Measurements from ENCODE around the gene BAIAP3.

Gene BAIAP3

DNA sequence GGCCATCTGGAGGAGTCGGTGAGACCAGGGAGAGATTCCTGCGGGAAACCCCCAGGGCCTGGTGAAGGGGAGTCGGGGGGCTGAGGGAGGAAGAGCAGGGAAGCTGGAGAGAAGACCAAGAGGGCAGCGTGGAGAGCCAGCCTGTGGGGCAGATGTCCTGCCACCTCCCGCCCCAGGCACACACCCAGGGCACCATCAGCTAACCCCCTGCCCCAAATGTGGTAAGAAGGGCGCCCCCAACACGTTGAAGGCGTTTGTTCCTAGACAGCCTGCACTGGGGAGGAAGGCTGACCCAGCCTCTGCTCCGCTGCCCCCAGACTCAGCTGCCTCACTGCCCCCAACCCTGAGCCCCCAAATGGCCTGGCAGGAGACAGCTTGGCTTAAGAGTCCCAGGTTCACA is 1.3 kb downstream of the BAIAP3 start:
- DNase-seq (ENCODE audit: low read depth) = no peak

DNA sequence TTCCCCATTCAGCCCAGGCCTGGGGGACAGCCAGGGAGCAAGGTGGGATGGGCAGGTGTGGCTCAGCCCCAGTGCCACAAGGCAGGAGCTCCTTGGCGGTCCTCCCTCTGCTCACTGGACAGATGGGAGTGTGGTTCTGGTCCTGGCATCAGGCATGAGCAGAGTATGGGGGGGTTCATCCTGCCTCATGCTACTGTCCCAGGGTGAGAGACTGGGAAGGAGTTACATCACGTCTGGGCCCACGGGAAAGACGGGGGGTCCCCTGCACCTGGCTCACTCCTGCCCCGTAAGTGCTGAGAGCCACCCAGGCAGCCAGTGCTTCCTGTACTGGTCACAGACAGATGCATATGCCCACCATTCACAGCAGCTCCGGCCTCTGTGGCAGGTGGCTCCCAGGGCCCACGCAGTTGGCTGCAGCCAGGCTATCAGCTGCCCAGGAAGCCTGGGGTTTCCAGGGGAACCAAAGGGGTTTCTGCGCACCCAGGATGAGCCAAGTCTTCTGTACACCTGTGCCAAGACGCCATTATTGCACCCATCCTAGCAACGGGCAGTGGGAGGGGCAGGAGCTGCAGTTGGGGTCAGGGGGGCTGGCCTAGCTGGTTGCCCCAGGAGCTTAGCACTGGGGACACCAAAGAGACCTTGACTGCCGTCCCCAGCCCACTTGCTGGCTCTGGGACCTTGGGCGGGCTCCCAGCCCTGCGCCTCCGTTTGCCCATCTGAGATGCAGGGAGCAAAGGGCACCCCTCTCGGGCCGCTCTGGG is 1.9 kb downstream of the BAIAP3 start:
- no peak for DNase-seq (ENCODE audit: low read depth)

DNA sequence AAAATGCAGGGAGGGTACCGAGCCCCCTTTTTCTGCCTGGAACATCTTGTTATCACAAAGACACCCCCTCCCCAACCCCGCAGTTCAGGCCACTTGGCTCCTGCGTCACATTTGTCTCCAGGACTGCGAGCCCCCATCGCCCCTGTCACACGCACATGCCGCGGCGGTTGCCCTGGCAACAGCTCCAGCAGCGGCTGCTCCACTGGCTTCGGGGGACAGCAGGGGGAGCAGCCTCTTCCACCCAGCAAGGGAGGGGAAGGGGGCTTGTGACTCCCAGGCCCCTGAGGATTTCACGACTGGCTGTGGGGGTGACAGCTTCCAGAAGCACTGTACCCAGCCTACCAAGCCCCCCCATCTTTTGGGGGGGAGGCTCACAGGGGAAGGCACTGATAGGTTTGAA is 2.6 kb downstream of the BAIAP3 start:
- no peak for DNase-seq (ENCODE audit: low read depth)

GRCh38 chr16:1336619-1337018 is 3.2 kb downstream of the BAIAP3 start:
- no peak for DNase-seq (ENCODE audit: low read depth)

DNA sequence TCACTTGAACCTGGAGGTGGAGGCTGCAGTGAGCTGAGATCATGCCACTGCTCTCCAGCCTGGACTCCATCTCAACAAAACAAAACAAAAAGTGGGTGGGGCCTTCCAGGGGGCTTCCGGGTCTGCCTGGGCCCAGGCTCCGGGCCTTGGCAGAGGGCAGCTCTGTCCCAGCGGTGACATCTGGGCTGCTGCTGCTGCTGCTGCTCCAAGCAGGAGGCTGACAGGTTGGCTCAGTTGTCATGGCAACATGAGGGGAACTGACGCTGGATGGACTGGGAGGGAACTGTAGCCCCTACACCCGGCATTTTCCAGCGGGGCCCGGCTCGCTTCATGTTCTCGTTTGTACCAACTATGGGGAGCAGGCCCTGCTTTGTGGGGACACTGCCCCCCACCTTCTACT is 4.0 kb downstream of the BAIAP3 start:
- no peak for DNase-seq (ENCODE audit: low read depth)

DNA sequence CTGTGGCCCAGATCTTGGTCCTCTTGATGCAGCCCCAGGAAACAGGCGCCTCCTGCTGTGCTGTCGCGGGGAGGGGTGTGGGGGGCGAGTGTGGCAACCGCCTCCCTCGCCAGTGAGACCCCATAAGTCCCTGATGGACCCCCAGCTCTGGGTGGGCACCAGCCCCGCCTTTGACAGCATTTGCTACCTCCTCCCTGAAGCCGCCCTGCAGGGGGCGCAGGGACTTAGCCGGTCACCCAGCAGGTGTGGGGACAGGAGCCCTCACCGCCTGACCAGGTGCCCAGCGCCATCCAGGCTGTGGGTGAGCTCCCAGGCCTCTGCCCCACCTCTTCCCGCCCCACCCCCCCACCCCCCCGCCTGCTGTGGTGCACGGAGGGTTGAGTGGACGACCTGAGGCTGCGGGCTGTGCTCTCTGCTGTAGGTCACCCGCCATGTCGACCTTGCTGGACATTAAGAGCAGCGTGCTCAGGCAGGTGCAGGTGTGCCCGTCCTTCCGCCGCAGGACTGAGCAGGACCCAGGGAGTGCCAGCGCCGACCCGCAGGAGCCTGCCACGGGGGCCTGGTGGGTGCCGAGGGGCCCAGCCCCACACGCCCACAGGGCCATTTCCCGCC is 4.8 kb downstream of the BAIAP3 start:
- DNase-seq (ENCODE audit: low read depth) = no peak

DNA sequence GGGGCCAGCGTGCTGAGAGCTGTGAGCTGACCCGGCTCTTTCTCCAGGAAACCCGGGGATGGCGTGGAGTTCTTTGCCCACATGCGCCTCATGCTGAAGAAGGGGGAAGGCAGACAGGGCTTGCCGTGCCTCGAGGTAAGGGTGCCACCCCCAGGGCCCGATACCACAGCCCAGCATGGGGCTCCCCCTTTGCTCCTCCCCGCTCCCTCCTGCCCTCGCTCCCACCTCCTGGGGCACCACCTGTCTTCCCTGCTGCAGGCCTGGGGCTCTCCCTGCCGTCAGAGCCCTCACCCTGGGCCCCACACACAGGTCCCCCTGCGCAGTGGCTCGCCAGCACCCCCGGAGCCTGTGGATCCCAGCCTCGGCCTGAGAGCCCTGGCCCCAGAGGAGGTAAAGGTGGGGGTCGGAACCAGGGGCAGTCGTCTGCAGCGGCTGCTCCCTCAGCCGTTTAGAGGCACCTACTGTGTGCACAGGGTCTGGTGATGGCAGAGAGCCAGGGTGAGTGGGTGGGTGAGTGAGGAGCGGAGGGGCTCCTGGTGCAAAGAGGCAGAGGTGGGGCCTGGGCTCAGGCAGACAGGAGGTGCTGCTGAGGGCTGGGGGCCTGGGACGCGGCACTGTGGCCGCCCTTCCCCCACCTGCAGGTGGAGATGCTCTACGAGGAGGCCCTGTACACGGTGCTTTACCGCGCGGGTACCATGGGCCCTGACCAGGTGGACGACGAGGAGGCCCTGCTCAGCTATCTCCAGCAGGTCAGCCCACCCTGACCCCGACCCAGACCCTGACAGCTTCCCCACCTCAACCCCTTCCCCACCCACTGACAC is 5.6 kb downstream of the BAIAP3 start:
- no peak for DNase-seq (ENCODE audit: low read depth)

DNA sequence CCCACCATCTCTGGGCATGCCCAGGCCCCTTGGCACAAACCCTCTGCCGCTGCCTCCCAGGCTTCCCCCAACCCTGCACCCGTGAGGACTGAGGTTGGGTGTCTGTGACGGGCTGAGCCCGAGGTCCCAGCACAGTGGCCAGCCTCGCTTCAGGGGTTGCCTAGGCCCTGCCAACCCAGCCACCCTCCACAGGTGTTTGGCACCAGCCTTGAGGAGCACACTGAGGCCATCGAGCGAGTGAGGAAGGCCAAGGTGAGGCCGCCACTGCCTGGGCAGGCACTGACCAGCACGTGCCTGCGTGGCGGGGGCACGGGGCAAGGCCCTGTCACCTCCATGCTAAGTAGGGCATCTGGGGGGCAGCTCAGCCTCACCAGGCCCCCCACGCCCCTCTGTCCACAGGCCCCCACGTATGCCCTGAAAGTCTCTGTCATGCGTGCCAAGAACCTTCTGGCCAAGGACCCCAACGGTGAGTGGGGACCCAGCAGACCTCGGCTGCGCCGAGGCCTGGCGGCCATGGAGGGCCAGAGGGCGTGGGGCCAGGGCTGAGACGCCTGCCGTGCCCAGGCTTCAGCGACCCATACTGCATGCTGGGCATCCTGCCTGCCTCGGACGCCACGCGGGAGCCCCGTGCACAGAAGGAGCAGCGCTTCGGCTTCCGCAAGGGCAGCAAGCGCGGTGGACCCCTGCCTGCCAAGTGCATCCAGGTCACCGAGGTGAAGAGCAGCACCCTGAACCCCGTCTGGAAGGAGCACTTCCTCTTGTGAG is 7.5 kb downstream of the BAIAP3 start:
- no peak for DNase-seq (ENCODE audit: low read depth)

GRCh38 chr16:1341495-1342420 is 8.3 kb downstream of the BAIAP3 start:
- no peak for DNase-seq (ENCODE audit: low read depth)

DNA sequence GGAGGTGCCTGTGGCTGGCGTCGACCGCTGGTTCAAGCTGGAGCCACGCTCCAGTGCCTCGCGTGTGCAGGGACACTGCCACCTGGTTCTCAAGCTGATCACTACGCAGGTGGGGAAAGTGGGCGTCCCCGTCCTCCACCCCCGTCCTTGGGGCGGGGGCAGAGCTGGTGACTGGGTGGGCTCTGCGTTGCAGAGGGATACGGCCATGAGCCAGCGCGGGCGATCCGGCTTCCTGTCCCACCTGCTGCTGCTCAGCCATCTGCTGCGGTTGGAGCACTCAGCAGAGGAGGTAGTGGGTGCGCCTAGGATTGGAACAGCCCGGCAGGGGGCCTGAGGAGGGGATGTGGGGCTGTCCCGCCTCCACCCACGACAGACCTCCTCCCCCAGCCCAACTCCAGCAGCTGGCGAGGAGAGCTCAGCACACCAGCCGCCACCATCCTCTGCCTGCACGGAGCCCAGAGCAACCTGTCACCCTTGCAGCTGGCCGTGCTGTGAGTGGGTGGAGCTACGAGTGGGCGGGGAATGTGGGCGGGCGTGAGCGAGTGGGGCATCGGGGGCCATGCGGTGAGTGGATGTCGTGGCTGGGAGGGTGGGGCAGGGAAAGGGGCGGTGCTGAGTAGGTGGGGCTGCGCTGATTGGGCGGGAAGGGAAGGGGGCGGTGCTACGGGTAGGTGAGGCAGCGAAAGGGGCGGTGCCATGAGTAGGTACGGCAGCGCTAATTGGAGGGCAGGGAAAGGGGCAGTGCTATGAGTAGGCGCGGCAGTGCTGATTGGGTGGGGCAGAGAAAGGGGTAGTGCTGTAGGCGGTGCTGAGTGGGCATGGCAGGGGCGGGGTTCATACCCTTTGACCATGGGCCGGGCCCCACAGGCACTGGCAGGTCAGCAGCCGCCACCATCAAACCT is 9.3 kb downstream of the BAIAP3 start:
- DNase-seq (ENCODE audit: low read depth) = peak; percentile 90

DNA sequence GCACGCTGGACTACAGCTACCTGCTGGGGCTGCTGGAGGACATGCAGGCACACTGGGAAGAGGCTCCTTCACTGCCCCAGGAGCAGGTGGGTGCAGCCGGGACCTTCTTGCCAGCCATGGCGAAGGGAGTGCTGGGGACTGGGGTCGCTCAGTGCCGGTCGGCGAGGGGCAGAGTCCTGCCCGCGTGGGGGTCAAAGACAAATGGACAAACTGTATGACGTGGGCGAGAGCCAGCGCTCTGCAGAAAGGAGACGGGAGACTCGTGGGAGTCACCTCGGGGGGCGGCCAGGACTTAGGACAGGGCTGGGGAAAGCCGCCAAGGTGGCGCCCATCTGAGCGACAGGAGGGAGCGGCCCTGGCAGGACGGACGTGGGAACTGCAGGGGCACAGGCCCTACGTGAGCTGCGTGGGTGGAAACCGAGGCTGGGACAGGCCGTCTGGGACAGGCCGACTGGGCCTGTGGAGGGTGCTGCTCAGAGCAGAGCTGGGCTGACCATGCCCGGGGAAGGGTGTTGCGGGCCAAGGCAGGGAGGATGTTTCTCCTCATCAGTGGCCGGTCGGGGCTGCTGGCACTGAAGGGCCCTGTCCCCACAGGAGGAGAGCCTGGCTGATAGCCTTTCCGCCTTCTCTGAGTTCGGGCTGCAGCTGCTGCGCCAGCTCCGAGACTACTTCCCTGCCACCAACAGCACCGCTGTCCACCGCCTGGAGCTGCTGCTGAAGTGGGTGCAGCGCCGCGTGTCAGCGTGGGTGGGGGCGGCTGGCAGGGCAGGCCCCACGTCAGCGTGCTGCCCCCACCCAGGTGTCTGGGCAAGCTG is 10.2 kb downstream of the BAIAP3 start:
- DNase-seq (ENCODE audit: low read depth) = no peak

DNA sequence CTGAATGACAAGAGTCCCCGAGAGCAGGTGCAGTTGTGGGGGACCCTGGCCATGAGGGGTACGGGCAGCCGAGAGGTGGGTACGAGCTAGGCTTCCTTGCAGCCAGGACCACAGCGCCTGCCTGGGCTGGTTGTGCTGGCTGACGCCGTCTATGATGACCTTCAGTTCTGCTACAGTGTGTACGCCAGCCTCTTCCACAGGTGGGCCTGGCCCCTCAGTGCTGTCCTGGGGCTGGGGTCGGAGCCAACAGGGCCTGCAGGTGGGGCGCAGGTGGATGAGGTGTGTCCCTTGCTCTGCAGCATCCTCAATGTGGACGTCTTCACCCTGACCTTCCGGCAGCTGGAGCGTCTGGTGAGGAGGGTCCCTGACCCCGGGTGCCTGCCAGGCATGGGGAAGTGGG is 11.1 kb downstream of the BAIAP3 start:
- DNase-seq (ENCODE audit: low read depth) = no peak

GRCh38 chr16:1345087-1345486 is 11.6 kb downstream of the BAIAP3 start:
- DNase-seq (ENCODE audit: low read depth) = no peak

GRCh38 chr16:1345651-1346421 is 12.4 kb downstream of the BAIAP3 start:
- no peak for DNase-seq (ENCODE audit: low read depth)

GRCh38 chr16:1346422-1347285 is 13.2 kb downstream of the BAIAP3 start:
- no peak for DNase-seq (ENCODE audit: low read depth)

GRCh38 chr16:1347286-1347855 is 13.9 kb downstream of the BAIAP3 start:
- no peak for DNase-seq (ENCODE audit: low read depth)

DNA sequence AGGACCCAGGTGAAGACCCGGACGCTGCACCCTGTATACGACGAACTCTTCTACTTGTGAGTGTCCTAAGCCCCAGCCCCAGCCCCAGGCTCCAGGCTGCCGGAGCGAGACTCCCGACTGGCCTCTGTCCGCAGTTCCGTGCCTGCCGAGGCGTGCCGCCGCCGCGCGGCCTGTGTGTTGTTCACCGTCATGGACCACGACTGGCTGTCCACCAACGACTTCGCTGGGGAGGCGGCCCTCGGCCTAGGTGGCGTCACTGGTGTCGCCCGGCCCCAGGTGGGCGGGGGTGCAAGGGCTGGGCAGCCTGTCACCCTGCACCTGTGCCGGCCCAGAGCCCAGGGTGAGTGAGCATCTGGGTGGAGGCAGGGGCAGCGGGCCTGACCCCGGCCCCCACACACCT is 14.5 kb downstream of the BAIAP3 start:
- no peak for DNase-seq (ENCODE audit: low read depth)
